Activated CD4-positive, alpha-beta T cell treated with anti-CD3 and anti-CD28 coated beads, Interleukin-2, amount 50 U/mL, for 1 hour (primary cell): Measurements from ENCODE around the gene ENPP7.
A peak's percentile ranks its signal among the peaks of the same experiment; 100 is the strongest.
"Not testable (repeated sequence)": the region's sequence is repeated elsewhere in the genome, so short reads cannot be mapped to it uniquely, and the experiment has no call there.

Experiments
- DNase-seq: peaks from one replicate; pipeline ENCODE4 v3.0.0-alpha.2; 2020

ENPP7 gene

DNA sequence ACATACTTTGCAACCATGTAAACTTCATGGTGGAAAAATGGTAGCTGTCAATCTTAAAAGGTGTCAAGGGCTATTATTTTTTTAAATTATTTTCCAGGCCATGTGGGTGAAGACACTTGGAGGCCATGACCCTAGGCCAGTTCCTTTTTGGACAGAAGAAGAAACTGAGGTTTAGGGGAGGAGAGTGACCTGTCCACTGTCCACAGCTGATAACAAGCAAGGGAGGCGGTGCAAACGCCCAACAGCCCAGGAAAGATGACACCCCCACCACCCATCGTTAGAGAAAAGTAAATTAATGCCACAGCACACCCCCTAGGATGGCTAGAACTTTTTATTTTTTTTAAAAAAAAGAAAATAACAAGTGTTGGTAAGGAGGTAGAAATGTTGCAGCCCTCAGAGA lies 19.2 kb downstream of the ENPP7 start:
- no peak for DNase-seq

DNA sequence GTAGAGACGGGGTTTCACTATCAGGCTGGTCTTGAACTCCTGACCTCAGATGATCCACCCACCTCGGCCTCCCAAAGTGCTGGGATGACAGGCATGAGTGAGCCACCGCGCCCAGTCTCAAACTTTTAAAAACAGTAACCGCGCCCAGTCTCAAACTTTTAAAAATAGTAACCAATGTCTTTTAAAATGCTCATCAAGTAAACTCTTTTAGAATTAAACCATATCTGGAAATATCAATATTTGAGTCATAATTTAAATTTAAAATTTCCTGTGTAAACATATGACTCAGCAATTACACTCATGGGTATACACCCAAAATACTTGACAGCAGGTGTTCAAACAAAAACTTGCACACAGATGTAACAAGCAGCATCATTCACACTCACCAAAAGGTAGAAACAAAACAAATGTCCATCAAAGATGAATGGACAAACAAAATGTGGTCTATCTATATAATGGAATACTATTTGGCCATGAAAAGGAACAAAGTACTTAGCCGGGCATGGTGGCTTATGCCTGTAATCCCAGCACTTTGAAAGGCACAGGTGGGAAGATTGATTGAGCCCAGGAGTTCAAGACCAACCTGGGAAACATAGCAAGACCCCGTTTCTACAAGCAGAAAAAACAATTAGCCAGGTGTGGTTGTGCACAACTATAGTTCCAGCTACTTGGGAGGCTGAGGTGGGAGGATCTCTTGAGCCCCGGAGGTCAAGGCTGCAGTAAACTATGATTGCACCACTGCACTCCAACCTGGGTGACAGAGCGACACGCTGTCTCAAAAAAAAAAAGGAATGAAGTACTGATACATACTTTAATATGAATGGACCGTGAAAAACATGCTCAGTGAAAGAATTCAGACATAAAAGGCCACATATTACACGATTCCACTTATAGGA lies 20.2 kb downstream of the ENPP7 start:
- no peak for DNase-seq

DNA sequence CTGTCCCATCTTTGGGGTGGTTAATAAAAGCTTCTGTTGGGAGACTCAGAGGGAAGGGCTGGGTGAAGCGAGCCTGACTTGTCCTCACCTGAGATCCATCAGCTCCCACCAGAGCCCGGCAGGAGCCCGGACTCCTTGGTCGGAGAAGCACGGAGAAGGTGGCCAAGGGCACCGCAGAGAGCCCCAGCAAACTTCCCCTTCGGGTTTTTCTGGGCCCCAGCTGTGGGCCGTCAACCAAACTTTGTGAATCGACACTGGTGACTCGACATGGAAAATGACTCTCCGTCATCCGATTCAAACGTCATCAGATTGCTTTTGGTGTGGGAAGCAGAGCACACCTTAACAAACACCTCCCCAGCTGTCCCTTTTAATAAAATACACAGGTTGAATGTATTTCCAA lies 21.4 kb downstream of the ENPP7 start:
- no peak for DNase-seq

DNA sequence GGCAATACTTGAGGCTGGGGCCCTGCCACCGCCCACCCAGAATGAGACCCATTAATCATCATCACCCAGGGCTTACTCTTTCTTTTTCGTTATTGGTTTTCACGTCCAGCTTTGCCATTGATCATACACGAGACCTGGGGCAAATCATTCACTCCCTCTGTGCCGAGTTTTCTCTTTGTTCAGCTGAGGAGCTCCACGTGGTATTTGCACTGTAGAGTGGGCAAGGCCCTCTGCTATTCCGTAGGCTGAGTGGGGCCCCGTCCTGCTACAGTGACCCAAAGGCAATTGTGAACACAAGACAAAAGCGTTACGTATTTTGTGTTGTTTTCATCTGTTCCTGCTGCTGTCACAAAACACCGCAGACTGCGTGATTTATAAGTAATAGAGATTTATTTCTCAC lies 23.6 kb downstream of the ENPP7 start:
- no peak for DNase-seq

DNA sequence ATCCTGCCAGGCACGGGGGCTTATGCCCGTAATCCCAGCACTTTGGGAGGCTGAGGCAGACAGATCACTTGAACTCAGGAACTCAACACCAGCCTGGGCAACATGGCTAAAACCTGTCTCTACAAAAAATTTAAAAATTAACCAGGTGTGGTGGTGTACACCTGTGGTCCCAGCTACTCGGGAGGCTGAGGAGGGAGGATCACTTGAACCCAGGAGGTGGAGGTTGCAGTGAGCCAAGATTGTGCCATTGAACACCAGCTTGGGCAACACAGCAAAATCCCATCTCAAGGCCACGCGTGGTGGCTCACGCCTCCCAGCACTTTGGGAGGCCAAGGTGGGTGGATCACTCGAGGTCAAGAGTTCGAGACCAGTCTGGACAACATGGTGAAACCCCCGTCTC lies 24.2 kb downstream of the ENPP7 start:
- not testable (repeated sequence) for DNase-seq

DNA sequence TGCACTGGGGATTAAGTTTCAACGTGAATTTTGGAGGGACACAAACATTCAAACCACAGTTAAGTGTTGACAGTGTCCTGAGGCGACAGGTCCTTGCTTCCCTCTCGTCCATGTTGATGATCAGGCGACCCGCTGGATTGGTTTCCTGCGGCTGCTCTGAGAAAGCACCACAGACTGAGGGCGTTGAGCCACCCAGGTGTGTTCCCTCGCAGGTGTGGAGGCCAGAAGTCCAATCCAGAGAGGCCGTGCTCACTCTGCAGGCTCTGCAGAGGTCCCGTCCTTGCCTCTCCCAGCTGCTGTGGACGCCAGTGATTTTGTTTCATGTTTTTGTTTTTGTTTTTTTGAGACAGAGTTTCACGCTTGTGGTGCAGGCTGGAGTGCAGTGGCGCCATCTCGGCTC lies 24.8 kb downstream of the ENPP7 start:
- DNase-seq: no peak

DNA sequence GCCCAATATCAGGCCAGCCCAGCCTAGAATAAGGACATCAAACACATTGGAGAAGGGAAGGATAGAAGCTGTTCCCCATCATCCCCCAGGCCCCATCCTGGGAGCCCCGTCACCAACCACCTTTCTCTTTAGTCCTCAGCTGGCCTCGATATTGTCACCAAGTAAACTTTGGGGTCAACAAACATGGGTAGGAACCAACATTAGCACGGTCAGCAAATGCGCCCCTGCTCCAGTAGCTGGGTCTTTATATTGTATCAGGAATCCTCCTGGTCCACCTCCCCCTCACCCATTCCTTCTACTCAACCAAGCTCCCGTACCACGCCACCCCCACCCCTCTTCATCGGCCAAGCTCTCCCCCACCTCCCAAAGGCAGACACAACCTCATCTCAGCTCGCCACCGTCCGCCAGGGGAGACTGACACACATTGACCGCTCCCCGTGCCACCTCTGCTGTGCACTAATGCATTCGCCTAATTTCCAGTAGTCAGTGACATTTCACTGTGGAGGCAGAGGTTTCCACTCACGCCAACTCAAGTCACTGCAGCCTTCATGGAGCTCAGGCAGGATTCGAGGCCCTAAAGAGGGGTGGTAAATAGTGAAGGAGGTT lies 26.5 kb downstream of the ENPP7 start:
- no peak for DNase-seq

DNA sequence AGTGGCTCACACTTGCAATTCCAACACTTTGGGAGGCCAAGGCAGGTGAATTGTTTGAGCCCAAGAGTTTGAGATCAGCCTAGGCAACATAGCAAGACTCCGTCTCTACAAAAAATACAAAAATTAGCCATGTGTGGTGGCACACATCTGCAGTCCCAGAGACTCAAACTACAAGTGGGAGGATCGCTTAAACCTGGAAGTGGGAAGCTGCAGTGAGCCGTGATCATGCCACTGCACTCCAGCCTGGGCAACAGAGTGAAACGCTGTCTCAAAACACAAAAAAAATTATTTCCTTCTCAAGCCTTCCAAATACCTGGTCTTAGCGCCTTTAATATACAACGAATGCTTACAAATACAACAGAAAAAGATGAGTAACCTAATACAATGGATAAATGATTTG lies 27.5 kb downstream of the ENPP7 start:
- no peak for DNase-seq

DNA sequence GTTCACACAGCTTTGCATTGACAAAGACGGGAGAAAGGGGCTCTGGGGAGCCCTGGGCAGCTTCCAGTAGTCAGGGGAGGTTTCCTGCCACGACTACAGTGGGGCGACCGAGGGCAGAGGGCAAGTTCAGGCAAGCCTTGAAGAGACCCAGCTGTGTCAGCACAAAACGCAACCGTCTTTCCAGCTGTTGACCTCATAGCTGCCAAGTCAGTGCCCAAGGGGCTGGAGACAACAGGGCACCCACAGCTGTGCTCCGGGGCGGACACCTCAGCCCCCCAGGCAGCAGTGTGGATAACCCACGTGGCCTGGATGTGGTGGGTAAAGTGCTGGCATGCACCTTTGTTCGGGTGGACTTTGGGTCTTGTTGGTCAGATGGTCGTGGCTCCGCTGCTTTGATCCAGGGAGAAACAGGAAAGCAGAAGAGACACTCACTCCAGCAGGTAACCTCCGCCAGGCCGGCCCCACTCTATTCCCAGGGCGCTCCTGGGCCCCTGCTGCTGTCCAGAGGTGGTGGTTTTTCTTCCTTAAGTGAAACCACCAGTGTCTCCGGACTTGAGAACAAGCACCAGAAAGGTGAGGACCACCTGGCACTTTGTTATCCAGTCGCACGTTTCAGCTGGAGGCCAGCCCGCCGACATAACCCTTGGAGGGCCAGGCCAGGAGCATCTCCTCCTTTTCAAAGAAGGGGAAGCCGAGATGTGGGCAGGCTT lies 29.6 kb downstream of the ENPP7 start:
- DNase-seq: no peak

DNA sequence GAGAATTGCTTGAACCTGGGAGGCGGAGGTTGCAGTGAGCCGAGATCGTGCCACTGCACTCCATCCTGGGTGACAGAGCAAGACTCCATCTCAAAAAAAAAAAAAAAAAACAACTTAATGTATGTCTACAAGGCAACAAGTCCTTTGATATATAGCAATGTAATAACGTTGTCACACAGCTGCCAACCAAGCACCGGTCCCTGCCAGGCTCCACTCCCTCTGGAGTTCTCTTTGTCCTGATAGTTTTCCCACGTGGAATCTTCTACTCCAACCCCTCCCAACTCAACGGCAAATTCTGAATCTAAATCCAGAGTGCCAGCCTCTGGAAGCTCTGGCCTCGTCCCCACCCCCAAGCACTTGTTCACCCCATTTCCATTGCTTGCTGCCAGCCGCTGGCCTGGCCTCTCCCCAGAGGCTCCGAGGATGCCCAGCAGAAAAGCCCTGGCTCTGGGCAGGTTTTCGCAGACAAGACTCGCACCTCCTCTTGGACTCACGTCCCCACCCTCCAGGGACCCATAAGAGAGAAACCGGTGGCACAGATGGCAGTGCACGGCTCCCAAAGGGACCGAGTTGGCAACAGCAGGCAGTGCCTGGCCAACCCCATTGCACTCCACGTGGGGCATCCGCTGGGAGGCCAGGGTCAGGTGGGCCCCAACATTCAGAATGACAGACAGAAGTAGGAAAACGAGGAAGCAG lies 31.3 kb downstream of the ENPP7 start:
- DNase-seq: no peak

DNA sequence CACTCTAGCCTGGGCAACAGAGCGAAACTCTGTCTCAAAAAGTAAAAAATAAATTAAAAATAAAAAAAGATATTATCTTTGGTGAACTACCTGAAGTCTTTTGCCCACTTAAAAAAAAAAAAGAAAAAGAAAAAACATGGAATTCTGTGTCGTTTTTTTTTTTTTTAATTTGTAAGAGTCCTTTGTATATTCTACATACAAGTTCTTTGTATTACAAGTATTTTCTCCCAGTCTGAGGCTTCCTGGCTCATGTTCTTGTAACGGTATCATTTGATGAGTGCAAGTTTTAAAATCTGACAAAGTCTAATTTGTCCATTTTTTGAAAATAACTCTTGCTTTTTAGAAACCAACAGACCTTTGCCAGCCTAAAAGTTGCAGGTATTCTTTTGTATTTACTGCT lies 35.0 kb downstream of the ENPP7 start:
- DNase-seq: no peak

DNA sequence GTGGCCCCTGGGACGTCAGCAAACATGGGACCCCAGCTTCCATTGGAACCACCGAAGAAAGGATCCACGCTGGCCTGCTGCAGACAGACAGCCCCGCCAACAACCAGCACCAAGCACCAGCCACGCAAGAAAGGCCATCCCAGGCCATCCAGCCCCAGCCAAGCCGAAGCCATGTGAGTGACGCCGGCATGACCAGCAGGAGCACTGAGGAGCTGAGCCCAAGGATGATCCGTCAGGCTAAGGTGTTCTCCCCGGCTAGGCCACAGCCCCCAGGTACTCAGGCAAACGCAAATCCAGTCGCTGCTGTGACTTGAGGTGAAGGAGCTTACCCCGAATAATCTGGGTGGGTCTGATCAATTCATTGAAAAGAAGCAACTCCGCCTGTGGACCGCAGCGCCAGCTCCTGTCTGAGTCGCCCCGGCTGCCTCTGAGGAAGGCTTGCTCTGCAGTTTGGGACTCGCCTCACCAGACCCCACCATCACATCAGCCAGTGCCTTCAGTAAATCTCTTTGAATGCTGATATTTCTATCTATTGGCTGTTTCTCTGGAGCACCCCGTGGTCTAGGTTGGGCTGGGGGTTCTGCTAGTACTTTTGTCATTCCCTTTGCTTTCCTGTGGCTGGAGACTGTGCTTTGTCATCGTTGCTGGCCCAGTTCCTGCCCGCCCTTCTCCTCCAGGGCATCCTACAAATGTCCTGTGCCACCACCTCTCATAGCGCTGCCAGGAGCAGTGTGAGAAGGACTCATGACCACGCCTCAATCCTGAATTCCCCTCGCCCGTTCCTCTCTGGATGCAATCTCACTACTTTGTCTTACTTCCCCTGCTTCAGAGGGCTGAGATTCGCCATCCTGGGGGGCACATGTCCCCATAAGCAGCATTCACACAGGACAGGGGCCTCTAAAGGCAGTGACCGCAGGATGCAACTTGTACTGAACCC lies 39.1 kb downstream of the ENPP7 start:
- DNase-seq: no peak

DNA sequence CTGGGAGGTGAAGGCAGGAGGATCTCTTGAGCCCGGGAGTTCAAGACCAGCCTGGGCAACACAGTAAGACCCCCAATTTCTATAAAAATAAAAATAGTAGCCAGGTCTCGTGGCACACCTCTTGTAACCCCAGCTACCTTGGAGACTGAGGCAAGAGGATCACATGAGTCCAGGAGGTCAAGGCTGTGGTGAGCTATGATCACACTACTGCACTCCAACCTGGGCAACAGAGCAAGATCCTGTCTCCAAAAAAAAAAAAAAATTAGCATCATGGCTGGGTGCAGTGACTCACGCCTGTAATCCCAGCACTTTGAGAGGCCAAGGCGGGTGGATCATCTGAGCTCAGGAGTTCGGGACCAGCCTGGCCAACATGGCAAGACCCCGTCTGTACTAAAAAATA lies 40.5 kb downstream of the ENPP7 start:
- DNase-seq: no peak

DNA sequence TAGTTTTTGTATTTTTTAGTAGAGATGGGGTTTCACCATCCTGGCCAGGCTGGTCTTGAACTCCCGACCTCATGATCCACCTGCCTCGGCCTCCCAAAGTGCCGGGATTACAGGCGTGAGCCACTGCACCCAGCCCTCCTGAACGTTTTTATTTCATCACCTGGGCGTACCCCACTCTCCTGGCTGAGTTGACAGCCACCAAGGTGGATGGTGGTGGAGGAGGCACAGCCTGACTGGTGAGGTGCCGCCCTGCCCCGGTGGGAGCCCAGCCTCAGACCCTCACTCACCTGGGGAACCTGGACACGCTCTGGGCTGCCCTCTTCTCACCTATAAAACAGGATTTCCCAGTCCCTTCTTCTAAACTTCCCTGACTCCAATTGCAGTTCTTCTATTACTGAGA lies 42.0 kb downstream of the ENPP7 start:
- not testable (repeated sequence) for DNase-seq

DNA sequence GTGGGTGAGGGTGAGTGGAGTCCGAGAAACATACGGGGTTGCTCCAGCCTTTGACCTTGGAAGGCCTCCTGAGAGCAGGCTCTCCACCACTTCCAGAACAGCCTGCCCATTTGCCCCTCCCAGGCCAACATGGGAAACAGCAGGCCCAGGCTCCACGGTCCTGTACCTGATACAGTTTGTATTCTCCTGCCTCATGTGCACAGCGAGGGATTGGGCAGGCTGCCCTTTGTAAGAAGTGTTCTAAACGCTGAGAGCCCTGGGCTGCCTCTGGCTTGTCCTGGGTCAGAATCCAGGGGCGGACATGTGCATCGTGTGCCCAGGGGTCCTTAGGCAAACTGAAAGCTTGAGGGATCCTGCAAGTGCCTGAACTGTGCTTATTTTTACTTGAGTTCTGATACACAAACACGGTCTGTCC lies 43.8 kb downstream of the ENPP7 start:
- DNase-seq: no peak

DNA sequence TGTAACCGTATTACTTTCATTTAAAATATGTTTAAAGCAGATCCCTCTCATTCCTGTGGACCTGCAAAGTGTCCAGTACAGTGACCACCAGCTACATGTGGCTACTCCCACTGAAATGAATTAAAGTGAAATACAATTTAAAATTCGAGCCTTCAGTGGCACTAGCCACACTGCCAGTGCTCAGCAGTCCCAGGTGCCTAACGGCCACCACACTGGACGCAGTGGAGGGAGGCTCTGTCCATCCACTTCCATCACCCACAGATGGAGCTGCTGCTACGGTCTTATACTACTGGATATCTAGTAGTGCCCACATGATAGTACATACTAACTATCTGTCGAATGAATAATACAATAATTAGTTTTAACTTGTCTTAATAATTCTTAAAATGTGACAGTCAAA lies 44.9 kb downstream of the ENPP7 start:
- no peak for DNase-seq

DNA sequence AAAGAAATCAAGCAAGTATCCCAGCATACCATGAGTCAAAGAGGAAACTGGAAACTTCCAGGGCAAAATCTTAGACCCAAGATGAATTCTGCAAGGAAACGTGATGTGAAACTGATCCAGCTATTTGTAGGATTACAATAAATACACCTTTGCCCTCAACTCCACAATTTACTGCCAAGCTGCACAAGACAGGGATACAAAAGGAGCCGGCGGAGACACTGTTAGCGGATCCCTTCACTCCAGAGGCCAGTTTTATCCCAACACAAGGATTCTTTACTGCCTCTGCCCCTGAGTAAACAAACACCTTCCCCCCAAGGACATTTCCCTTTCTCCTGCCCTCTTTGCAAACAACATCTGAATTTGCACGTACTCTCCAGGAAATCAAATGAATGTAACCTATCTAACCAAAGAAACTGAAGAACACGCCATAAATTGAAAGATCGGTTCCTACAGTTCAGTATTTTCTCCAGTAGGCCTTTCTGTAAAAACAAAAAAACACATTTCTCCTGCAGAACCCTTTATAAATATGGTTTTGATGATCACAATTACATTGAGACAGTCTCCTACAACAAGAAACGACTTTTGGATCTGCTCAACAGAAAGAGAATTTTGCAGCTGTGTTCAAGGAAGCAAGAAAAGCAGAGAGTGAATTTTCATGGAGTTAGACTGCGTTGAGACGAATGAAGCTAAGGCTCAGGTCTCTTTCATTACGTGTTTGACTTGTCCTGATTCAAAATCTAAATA lies 45.8 kb downstream of the ENPP7 start:
- no peak for DNase-seq

DNA sequence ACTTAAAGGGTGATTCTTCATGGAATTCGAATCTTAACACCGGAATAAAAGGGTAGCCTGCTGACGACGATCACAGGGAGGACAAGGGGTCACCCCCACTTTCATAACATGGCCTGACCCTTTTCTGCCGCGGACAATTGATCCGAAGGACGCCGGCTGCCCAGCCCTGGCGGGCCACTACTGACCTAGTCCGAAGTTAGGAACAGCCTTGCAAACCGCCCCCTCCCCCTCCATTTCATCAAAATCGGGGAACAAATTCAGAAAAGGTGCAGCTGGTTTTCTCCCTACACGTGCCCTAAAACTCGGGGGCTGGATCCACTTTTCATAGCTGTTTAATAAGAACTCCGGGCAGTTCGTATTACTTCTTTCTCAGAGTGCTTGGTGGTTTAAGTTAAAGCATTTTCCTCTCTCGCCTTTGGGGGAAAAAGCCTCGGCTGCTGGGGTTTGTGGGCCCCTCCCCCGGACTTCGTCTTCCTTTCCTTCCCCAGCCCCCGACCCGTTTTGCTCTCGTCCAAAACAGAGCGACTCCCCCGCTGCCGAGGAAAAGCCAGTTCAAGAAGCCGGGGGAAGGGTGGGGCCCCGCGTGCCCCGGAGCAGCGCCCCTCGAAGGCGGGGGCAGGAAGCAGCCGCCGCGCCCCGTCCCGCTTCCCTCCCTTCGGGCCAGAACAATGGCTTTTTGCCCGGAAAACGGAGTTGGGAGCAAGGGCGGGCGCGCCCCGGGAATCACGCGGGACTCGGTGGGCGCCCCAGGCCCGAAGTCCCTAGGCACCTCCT lies 46.6 kb downstream of the ENPP7 start:
- no peak for DNase-seq

DNA sequence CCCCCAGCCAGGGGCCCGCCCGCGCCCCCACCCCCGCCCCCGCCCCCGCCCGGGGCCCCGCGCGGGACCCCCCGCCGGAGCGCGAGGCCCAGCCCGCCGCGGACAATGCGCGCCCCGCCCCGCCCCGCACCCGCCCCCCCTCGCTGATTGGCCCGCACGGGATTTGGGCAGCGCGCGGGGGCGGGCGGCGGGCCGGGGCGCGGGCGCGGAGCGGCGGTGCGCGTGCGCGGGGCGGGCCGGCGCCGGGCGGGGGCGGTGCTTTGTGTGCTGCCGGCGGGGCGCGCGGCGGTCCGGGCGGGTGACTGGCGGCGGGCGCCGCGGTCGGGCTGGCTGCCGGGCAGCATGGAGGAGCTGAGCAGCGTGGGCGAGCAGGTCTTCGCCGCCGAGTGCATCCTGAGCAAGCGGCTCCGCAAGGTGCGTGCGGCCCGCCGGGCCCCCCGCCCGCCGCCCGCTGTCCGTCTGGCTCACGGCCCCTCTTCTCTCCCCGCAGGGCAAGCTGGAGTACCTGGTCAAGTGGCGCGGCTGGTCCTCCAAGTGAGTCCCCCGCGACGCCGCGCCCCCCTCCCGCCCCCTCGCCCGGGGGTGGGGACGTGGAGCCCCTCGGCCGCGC lies 47.3 kb downstream of the ENPP7 start, which contains the start of gene CBX2:
Gene CBX2 (plus strand): TSS at position 255 of the 610 bp plus-strand sequence. CDS start 88 bp downstream, at position 343.
- DNase-seq: peak; percentile 77

DNA sequence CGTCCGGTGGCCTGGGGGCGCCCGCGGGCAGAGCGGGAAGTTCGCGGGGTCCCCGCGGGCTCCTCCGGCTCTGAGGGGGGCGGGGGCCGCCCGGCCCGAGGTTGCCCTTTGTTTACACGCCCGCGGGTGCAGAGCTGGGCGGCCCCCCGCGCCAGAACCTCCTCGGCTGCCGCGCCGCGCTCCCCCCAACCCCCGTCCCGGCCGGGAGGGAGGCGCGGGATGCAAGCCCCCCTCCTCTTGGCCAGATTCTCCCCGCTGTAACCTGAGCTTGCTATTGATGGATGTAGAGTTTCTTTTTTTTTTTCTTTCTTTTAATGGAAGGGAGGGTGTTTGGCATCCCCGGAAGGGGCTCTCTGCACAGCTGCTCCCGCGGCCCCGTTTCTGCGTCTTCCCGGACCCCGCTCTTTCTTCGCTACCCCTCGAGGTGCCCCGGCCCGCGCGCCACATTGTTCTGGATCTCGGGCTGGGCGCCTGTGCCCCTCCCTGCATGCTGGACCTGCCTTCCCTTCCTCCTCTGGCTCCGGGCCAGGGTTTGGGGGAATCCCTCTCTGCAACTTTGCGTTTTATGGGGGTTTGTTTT lies 47.9 kb downstream of the ENPP7 start:
- no peak for DNase-seq
